GM19023 (cell line): ENCODE measurements around the gene LMBR1.
"Not testable (repeated sequence)": the region's sequence is repeated elsewhere in the genome, so short reads cannot be mapped to it uniquely, and the experiment has no call there.

Source experiments
- ATAC-seq: cut with Tn5 transposase; IDR thresholded peaks from one replicate; pipeline ENCODE4 v1.9.1; 2021; ENCODE audit warnings: mild to moderate bottlenecking, moderate library complexity; ENCODE audit not compliant: unreplicated experiment

Gene LMBR1

DNA sequence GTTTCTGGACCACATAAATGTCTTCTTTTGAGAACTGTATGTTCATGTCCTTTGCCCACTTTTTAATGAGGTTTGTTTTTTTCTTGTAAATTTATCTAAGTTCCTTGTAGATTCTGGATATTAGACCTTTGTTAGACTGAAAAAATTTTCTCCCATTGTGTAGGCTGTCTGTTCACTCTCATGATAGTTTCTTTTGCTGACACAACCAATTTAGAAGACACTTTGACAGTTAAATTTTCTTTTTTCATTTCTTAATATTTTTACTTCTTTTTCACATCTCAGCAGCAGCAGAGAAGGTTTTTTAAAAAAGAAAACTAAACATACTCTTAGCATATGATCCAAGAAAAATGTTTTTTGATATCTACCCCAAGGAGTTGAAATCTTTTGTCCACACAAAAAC, 190.6 kb downstream of the LMBR1 start:
- no peak for ATAC-seq

GRCh38 chr7:156701787-156702186, 191.2 kb downstream of the LMBR1 start:
- not testable (repeated sequence) for ATAC-seq

GRCh38 chr7:156698512-156698911, 194.5 kb downstream of the LMBR1 start:
- not testable (repeated sequence) for ATAC-seq

GRCh38 chr7:156697283-156697682, 195.7 kb downstream of the LMBR1 start:
- ATAC-seq = not testable (repeated sequence)

GRCh38 chr7:156693627-156694026, 199.4 kb downstream of the LMBR1 start:
- no peak for ATAC-seq

DNA sequence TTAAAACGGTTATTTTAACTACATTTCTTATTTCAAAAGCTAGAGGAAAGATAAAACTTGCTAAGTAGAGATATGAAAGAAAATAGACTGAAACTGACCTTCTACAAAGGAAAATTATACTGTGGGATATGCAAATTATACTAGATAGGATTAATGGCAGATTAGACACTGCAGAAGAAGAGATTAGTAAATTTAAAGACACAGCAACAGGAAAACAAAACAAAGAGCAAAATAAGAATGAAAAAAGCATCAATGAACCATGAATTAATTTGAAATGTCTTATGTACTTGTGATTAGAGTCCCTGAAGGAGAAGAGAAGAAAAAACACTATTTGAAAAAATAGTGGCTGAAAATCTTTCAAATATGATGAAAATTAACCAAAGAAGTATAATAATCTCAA, 200.1 kb downstream of the LMBR1 start:
- no peak for ATAC-seq

DNA sequence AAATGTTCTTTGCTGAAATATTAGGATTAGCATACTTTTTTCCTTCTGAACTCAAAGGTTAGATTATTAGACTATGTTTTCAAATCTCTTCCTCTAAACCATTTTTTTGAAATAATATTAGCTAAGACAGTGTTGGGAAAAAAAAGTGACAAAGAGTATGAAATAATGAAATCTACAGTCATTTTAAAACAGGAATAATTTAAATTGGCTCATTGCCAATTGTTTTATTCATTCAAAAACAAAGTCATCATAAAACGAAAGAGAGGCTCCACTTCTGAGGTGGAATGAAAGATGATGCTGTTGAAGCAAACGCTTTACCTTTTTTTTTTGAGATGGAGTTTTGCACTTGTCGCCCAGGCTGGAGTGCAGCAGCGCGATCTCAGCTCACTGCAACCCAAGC, 201.2 kb downstream of the LMBR1 start:
- ATAC-seq = no peak

- ATAC-seq = no peak
Measured at GRCh38 chr7:156684661-156685060, 208.3 kb downstream of the LMBR1 start.

GRCh38 chr7:156684251-156684650, 208.7 kb downstream of the LMBR1 start:
- no peak for ATAC-seq

- ATAC-seq = no peak
Measured at GRCh38 chr7:156682928-156683327, 210.1 kb downstream of the LMBR1 start.

GRCh38 chr7:156680281-156680680, 212.7 kb downstream of the LMBR1 start:
- no peak for ATAC-seq

GRCh38 chr7:156677374-156678054, 215.5 kb downstream of the LMBR1 start:
- ATAC-seq = no peak

DNA sequence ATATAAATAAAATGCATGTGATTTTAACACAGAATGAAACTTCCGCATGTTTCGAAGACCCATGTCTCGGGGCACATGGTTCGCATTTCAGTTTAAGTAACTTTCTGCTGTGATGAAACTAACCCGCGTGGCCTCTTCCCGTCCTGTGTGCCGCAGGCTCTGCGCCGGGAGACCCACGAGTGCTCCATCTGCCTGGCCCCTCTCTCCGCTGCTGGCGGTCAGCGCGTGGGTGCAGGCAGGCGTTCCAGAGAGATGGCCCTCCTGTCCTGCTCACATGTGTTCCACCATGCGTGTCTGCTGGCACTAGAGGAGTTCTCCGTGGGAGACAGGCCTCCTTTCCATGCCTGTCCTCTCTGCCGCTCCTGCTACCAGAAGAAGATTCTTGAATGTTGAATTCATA, 216.7 kb downstream of the LMBR1 start:
- ATAC-seq = no peak

DNA sequence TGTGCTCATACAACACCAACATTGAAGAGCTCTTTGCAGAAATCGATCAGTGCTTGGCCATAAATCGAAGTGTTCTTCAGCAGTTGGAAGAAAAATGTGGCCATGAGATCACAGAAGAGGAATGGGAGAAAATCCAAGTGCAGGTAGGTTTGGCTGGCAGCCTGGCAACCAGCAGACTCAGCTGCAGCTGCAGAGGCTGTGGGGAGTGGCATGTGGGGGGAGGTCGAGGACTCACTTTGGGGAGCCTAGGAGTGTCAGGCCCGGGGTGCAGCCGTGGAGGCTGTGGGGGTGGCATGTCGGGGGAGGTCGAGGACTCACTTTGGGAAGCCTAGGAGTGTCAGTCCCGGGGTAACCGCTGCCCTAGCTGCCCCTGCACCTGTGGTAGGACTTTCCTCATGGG, 217.3 kb downstream of the LMBR1 start:
- no peak for ATAC-seq

- no peak for ATAC-seq
Measured at GRCh38 chr7:156673902-156674301, 219.1 kb downstream of the LMBR1 start.

DNA sequence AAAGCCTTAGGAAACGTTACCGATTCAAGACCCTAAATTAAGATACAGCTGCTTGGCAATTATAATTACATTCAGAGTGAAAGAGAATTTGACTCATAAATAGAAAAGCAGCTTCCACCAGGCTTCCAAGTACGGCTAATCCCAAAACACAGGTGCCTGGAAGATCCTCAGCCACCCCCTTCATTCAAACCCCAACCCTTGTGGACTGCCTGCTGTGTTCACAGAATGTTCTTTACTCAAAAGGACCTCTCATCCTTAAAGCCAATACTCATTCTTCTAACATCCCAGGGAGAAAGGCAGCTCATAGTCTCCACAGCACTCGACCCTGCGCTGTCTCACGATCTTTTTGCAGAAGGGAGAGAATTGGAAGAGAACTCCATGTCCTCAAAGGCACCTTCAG, 219.5 kb downstream of the LMBR1 start:
- ATAC-seq = no peak

DNA sequence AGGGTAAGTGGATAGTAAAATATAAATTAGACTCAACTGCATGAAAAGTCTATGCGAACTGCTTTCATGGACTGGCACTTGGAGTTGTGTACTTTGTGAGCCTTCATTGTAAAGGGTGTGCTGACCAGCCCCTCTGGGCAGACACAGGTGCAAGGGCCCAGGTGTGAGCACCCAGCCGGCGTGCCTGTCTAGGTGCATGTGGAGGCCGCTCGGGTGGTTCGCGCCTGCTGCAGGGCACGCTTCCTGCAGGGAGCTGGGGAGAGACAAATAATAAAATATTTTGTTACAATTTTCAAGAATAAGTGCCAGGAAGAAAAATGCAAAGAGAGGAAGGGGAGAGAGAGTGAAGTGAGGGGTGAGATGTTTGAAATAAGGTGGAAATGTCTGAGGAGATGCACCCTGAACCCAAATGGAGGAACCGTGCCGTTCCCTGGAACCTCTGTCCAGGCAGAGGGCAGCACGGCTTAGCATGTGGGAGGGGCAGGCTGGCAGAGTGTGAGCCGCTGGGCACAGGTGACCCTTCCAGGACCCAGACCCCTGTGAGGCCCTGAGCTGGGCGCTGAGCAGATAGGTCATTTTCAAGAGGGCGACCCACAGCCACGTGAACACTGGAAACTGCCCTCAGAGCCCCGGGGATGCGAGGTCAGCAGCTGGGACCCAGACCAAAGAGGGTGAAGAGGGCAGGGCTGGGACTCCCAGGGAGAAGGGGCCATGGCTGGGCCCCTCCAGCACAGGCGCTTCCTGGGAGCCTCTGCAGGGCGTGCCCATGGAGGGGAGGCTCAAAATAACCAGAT, 223.8 kb downstream of the LMBR1 start:
- ATAC-seq = no peak

GRCh38 chr7:156668130-156668741, 224.7 kb downstream of the LMBR1 start:
- ATAC-seq = no peak

DNA sequence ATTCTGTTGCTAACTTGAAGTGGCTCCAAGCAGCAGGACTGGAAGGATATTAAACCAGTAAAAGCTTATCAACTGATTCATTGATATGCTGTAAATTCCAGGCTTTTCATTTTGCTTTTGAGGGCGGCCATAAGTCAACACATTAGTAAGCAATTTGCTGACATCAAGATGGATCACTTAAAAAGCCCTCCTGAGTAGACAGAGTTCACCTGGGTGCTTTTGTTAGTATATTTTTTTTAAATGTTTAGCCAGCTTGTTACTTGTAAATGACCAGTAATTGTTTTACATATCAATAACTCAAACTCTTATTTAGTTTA, 225.9 kb downstream of the LMBR1 start:
- no peak for ATAC-seq

DNA sequence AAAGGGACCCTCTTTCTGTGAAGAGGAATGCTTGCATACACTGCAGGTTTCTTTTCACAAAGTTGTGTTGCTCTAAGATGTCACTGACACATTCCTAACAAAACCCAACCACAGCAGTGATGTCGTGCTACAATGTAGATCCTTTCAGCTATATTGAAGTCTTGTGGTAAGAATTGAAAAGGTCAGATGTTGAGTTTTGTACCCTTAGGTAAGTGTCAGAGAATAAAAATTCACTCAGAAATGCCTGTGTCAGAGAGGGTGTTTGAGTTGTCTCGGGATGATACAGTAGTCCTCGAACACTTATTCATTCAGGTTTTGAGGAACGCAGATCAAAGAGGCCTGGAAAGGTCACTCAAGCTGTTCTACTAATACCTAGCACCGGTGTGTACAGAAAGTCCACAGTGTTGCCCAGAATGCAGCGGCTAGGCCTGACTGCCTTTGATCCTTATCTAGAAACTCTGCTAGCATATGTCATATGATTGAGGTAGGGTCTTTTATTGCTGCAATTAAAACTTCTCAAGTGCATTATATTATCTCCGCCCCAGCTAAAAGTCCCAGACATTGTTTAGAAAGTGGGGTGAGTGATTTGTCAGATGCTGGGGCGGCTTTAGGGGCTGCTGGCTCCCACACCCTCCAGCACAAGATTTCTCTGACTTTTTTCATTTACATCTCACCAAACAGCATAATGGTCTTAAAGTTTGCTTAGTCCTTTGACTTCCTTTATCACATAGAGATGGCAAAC, 226.4 kb downstream of the LMBR1 start:
- no peak for ATAC-seq

- ATAC-seq = no peak
Measured at GRCh38 chr7:156665101-156665500, 227.9 kb downstream of the LMBR1 start.

- ATAC-seq = no peak
Measured at GRCh38 chr7:156662277-156662676, 230.7 kb downstream of the LMBR1 start.
